Brain microvascular endothelial cell (primary cell): Measurements from ENCODE around the gene NAT10.

Experiments
- DNase-seq: peaks from one replicate; pipeline ENCODE4 v3.0.0-alpha.2; 2020
- H3K27ac ChIP-seq: fragments of 250-450 bp; sonication (Bioruptor Pico); 2 replicates; pipeline ENCODE4 v1.5.1; 2020; ENCODE audit warnings: mild to moderate bottlenecking, moderate library complexity
- H3K27me3 ChIP-seq: fragments of 250-450 bp; sonication (Bioruptor Pico); replicated peaks from 2 replicates; pipeline ENCODE4 v1.5.1; 2020; ENCODE audit warnings: mild to moderate bottlenecking
- H3K36me3 ChIP-seq: fragments of 250-450 bp; sonication (Bioruptor Pico); replicated peaks from 2 replicates; pipeline ENCODE4 v1.5.1; 2020; ENCODE audit warnings: mild to moderate bottlenecking
- H3K4me3 ChIP-seq: 2 replicates; pipeline ENCODE4 v1.5.1; 2011; ENCODE audit warnings: low read depth, mild to moderate bottlenecking, control low read depth, low read length, moderate library complexity
- CTCF ChIP-seq: IDR thresholded peaks from 2 replicates; pipeline ENCODE4 v1.5.1; 2011; ENCODE audit warnings: low read depth, mild to moderate bottlenecking, moderate library complexity, low read length, control low read depth, inconsistent platforms; ENCODE audit errors: missing control alignments
- in situ Hi-C: cut with HindIII; loops from 2 replicates; pipeline ENCODE4 v1.10.0; 2017; ENCODE audit warnings: low sequenced_read_pairs, low pct_ligation_motif_present

The NAT10 gene

GRCh38 chr11:34145073-34145472, 39.6 kb downstream of the NAT10 start:
- no peak for TF ChIP-seq CTCF
- in situ Hi-C loops: no loop called here
- H3K27ac ChIP-seq: no peak overlapping the region

GRCh38 chr11:34145847-34146381, 40.5 kb downstream of the NAT10 start:
- in situ Hi-C loops: no loop called here
- Histone ChIP-seq H3K27me3 (no peaks in the 10 kb centered on the region), H3K36me3 (peaks cover 77% of the 10 kb centered on the region), H3K27ac (no peak overlapping the region), H3K4me3 (no peak overlapping the region)
- DNase-seq: no peak
- TF ChIP-seq CTCF: no peak

More at GRCh38 chr11:34145073-34145472, 39.6 kb downstream of the NAT10 start:
- no peak for DNase-seq
- peaks cover 85% of the 10 kb centered on the region for H3K36me3 ChIP-seq
- no peak overlapping the region for H3K4me3 ChIP-seq
- no peaks in the 10 kb centered on the region for H3K27me3 ChIP-seq

- no peak overlapping the region for H3K27ac ChIP-seq
- no peak for TF ChIP-seq CTCF
- H3K36me3 ChIP-seq: peaks cover 72% of the 10 kb centered on the region
- no peak overlapping the region for H3K4me3 ChIP-seq
- H3K27me3 ChIP-seq: no peaks in the 10 kb centered on the region
- no peak for DNase-seq
- in situ Hi-C loops: no loop called here
Measured at GRCh38 chr11:34146411-34146810, 41.0 kb downstream of the NAT10 start.

GRCh38 chr11:34146866-34147265, 41.4 kb downstream of the NAT10 start:
- H3K27me3 ChIP-seq: no peaks in the 10 kb centered on the region
- peaks cover 67% of the 10 kb centered on the region for H3K36me3 ChIP-seq
- in situ Hi-C loops: no loop called here
- no peak for TF ChIP-seq CTCF
- DNase-seq: no peak
- no peak overlapping the region for H3K4me3 ChIP-seq
- H3K27ac ChIP-seq: no peak overlapping the region

- no peak for TF ChIP-seq CTCF
- no peak for DNase-seq
- Histone ChIP-seq H3K36me3 (peaks cover 62% of the 10 kb centered on the region), H3K27ac (no peak overlapping the region), H3K4me3 (no peak overlapping the region), H3K27me3 (no peaks in the 10 kb centered on the region)
- in situ Hi-C loops: no loop called here
Measured at GRCh38 chr11:34147581-34147980, 42.2 kb downstream of the NAT10 start.

GRCh38 chr11:34148504-34149165, 43.2 kb downstream of the NAT10 start:
- in situ Hi-C loops: no loop called here
- no peaks in the 10 kb centered on the region for H3K27me3 ChIP-seq
- TF ChIP-seq CTCF: no peak
- DNase-seq: no peak
- no peak overlapping the region for H3K4me3 ChIP-seq
- no peak overlapping the region for H3K27ac ChIP-seq
- peaks cover 53% of the 10 kb centered on the region for H3K36me3 ChIP-seq
